K562 (cell line): Measurements from ENCODE around the gene MBOAT1. TPM values are rescaled to one million over a fixed set of nuclear protein-coding genes. Genes with fewer than 3 reads are reported as not detected.

Experiments
- BRCA1 ChIP-seq, 2 experiments: fragments of 450-650 bp in 1 of 2; sonication (generic) in 1 of 2; formaldehyde crosslinking in 1 of 2; IDR thresholded peaks; 2 replicates each; pipeline versions ENCODE4 v1.5.0 to v1.6.1; 2017 to 2020; ENCODE audit warnings: mild to moderate bottlenecking in 1 of 2, missing genetic modification reagents in 1 of 2
- CBFA2T2 ChIP-seq: fragments of 450-650 bp; conservative IDR thresholded peaks from 2 replicates; pipeline ENCODE4 v1.6.1; 2017; ENCODE audit warnings: mild to moderate bottlenecking
- CBX2 ChIP-seq: fragments of 200-600 bp; sonication (generic); IDR thresholded peaks from one replicate; pipeline ENCODE4 v1.6.1; 2012; ENCODE audit warnings: mild to moderate bottlenecking, low read length, inconsistent platforms; ENCODE audit not compliant: insufficient read depth, poor library complexity, severe bottlenecking
- DPF2 ChIP-seq: fragments of 450-650 bp; IDR thresholded peaks from 2 replicates; pipeline ENCODE4 v1.6.1; 2016
- E2F8 ChIP-seq: fragments of 450-650 bp; IDR thresholded peaks from 2 replicates; pipeline ENCODE4 v1.7.1; 2018; ENCODE audit warnings: mild to moderate bottlenecking, low read depth; ENCODE audit not compliant: partially characterized antibody
- HCFC1 ChIP-seq: IDR thresholded peaks from 2 replicates; pipeline ENCODE4 v1.6.1; 2012; ENCODE audit warnings: low read depth, low read length, improper control_type of control experiment
- HLTF ChIP-seq: fragments of 450-650 bp; IDR thresholded peaks from 2 replicates; pipeline ENCODE4 v1.6.1; 2016
- ILK ChIP-seq: fragments of 450-650 bp; IDR thresholded peaks from 2 replicates; pipeline ENCODE4 v1.6.1; 2016; ENCODE audit warnings: missing genetic modification characterization, low read depth, mild to moderate bottlenecking, missing compliant biosample characterization, moderate library complexity, borderline replicate concordance
- KAT2B ChIP-seq: IDR thresholded peaks from one replicate; pipeline ENCODE4 v1.6.1; 2012; ENCODE audit warnings: low read depth, mild to moderate bottlenecking, control low read depth, inconsistent platforms, low read length, moderate library complexity
- MAFK ChIP-seq: IDR thresholded peaks from 2 replicates; pipeline ENCODE4 v1.6.1; 2011; ENCODE audit warnings: low read length, improper control_type of control experiment
- MLLT1 ChIP-seq, 2 experiments: fragments of 450-650 bp; IDR thresholded peaks; 2 replicates each; pipeline ENCODE4 v1.6.1; 2016
- NFATC3 ChIP-seq: fragments of 450-650 bp; IDR thresholded peaks from 2 replicates; pipeline ENCODE4 v1.6.1; 2017; ENCODE audit warnings: mild to moderate bottlenecking
- POLR2AphosphoS2 ChIP-seq: IDR thresholded peaks from 2 replicates; pipeline ENCODE4 v1.6.1; 2012; ENCODE audit warnings: low read length, improper control_type of control experiment
- SUPT5H ChIP-seq: fragments of 450-650 bp; IDR thresholded peaks from 2 replicates; pipeline ENCODE4 v1.6.1; 2016
- TAF7 ChIP-seq: fragments of 450-650 bp; IDR thresholded peaks from 2 replicates; pipeline ENCODE4 v1.6.1; 2016; ENCODE audit warnings: missing genetic modification characterization, missing compliant biosample characterization
- TCFL5 ChIP-seq: fragments of 250-450 bp; sonication (Bioruptor Pico); conservative IDR thresholded peaks from 2 replicates; pipeline ENCODE4 v1.6.1; 2021; ENCODE audit warnings: mild to moderate bottlenecking, moderate library complexity, matching md5 sums
- ZNF165 ChIP-seq: fragments of 250-450 bp; sonication (Bioruptor Pico); IDR thresholded peaks from 2 replicates; pipeline ENCODE4 v1.4.0; 2020; ENCODE audit warnings: borderline replicate concordance
- ZNF175 ChIP-seq: fragments of 200-800 bp; sonication (Bioruptor generic); IDR thresholded peaks from 2 replicates; pipeline ENCODE4 v1.6.1; 2016; ENCODE audit warnings: low read depth, mild to moderate bottlenecking, missing genetic modification characterization, missing compliant biosample characterization
- ZNF212 ChIP-seq: fragments of 450-650 bp; formaldehyde crosslinking; IDR thresholded peaks from 2 replicates; pipeline ENCODE4 v1.4.0; 2020; ENCODE audit warnings: mild to moderate bottlenecking
- ZNF232 ChIP-seq: sonication (generic); formaldehyde crosslinking; IDR thresholded peaks from 2 replicates; pipeline ENCODE4 v1.8.0; 2022; ENCODE audit warnings: mild to moderate bottlenecking, missing genetic modification reagents
- ZNF280B ChIP-seq: fragments of 250-450 bp; sonication (Bioruptor Pico); IDR thresholded peaks from 2 replicates; pipeline ENCODE4 v1.5.1; 2021; ENCODE audit warnings: mild to moderate bottlenecking
- ZNF589 ChIP-seq: fragments of 200-800 bp; sonication (Bioruptor generic); IDR thresholded peaks from 2 replicates; pipeline ENCODE4 v1.6.1; 2016; ENCODE audit warnings: low read depth, missing genetic modification characterization, missing compliant biosample characterization
- ZNF778 ChIP-seq: fragments of 450-650 bp; formaldehyde crosslinking; IDR thresholded peaks from 2 replicates; pipeline ENCODE4 v1.4.0; 2020; ENCODE audit warnings: mild to moderate bottlenecking, moderate library complexity
- polyA plus RNA-seq, 8 experiments: library from polyadenylated mRNA; depleted of rRNA in 4 of 8; stranded (reverse) in 5 of 8; unstranded in 3 of 8; fragments of >200 nt; fragmentation: Nextera tagmentation in 2 of 8; fragmentation: Illumina TruSeq in 1 of 8; extraction: Ambion mirVana in 2 of 8; extraction: Trizol in 1 of 8; gene quantifications; 2 replicates each; pipeline versions ENCODE4 v1.2.1 to v1.2.3, GENCODE V29; 2011 to 2014; ENCODE audit warnings: inconsistent platforms in 1 of 8, missing spikeins in 1 of 8
- total RNA-seq, 7 experiments: library from RNA; depleted of rRNA in 6 of 7; stranded (reverse); fragments of >200 nt in 6 of 7; fragmentation: Illumina TruSeq in 2 of 7; extraction: Trizol in 2 of 7; gene quantifications; 2 replicates each; pipeline versions ENCODE4 v1.2.1 to v1.2.3, GENCODE V29; 2011 to 2021; ENCODE audit warnings: low replicate concordance in 1 of 7

MBOAT1 gene
- total and polyA plus RNA-seq, 9 of the 15 experiments (the other 6 are each of a cell fraction or from before 2014, with no cell fraction given), result 0.13 to 16.5 (median 10.3) TPM

GRCh38 chr6:20212392-20213111 is at the start of gene MBOAT1 (continued):
- TF ChIP-seq MAFK, result no peak
- no peak for TF ChIP-seq ZNF165 (CRISPR knock-in tag)
- no peak for TF ChIP-seq TCFL5
- peak; percentile 65; the same call in 1 of the 2 replicates for TF ChIP-seq SUPT5H
- no peak for TF ChIP-seq HLTF
- no peak for TF ChIP-seq TAF7
- no peak for TF ChIP-seq KAT2B
- TF ChIP-seq ZNF232, result no peak
- TF ChIP-seq MLLT1 (IDR thresholded peaks at IDR 0.05), result no peak
- TF ChIP-seq DPF2, result no peak
- no peak; the same call in 1 of the 2 replicates for TF ChIP-seq HCFC1
- TF ChIP-seq POLR2AphosphoS2, result no peak
- TF ChIP-seq ZNF175 (CRISPR knock-in tag), result no peak
- TF ChIP-seq ILK, result no peak
- no peak for TF ChIP-seq ZNF778 (CRISPR knock-in tag)
- TF ChIP-seq CBX2, result no peak
- TF ChIP-seq ZNF589 (CRISPR knock-in tag), result no peak; the same call in 1 of the 2 replicates
- no peak for TF ChIP-seq E2F8
- no peak for TF ChIP-seq BRCA1 (IDR thresholded peaks at IDR 0.05)
- no peak for TF ChIP-seq BRCA1 (CRISPR knock-in tag; IDR thresholded peaks at IDR 0.05)
- no peak for TF ChIP-seq ZNF212 (CRISPR knock-in tag)
- no peak for TF ChIP-seq CBFA2T2
- TF ChIP-seq ZNF280B (CRISPR knock-in tag), result no peak
- no peak for TF ChIP-seq NFATC3
